ENCODE measurements around the gene SCARB1. TPM values are rescaled to one million over a fixed set of nuclear protein-coding genes. Genes with fewer than 3 reads are reported as not detected.
A peak's percentile ranks its signal among the peaks of the same experiment; 100 is the strongest.

Gene SCARB1
- polyA plus RNA-seq, 6 donors from 2014 or later = 4.1 to 20.8 (median 12.1) TPM

DNA sequence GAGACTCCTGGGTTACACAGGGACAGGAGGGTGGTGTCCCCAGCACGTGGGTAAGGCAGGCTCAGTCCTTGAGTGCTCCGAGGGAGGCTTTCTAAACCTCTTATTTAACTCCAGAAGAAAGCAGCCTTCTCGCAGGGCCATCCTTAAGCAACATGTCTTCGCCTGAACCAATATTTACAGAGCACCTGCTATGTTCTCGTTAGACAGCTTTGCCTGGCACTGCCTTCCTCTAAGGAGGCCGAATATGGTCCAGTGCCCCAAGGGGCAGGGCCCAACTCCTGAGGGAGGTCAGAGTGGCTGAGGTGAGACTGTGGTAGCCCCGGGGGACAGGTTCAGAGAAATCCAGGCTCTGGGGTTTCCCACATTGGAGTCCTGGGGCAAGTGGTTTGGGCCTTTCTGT, 2.1 kb upstream of the SCARB1 start:
- H3K4me1 Mint-ChIP-seq = peaks cover 44 to 57% (median 51%) of the 10 kb centered on the region in 3 donors

DNA sequence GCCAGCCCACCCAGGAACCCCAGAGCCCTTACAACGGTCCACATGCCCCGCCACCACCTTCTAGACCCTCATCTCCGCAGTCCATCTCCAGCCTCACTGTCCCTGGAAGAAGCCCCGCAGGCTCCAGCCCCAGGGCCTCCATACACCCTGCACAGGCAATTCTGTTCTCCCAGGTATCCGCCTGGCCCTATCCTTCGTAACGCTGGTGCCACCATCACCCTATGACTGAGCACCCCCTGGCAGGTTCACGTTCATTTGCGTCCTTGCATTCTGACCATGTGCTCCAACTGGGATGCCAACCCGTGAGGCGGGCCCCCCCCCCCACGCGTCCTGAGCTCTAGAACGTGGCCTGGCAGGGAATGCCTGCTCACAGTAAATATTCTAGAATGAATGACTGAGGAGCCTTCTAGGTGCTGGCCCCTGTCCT, 675 bp upstream of the SCARB1 start:
- Mint-ChIP-seq H3K27me3 (no peaks in the 10 kb centered on the region), H3K4me3 (peak overlapping the region; percentile 77 to 94 (median 86)), H3K36me3 (no peaks in the 10 kb centered on the region), H3K4me1 (peaks cover 47 to 54% (median 47%) of the 10 kb centered on the region in 3 donors), H3K27ac (peak overlapping the region; percentile 80 to 95 (median 89)), H3K9me3 (no peaks in the 10 kb centered on the region)
- ATAC-seq (ENCODE audit: low read depth in 2 of 2) = no peak
- DNase-seq = no peak

More for the DNA sequence above, 2.1 kb upstream of the SCARB1 start:
- no peak for ATAC-seq (ENCODE audit: low read depth in 2 of 2)
- DNase-seq = no peak
- no peaks in the 10 kb centered on the region for H3K36me3 Mint-ChIP-seq
- no peaks in the 10 kb centered on the region for H3K9me3 Mint-ChIP-seq
- H3K4me3 Mint-ChIP-seq = peak overlapping the region in 2 of 8 donors; percentile 9 to 39
- peak overlapping the region in 2 of 6 donors; percentile 38 to 40 for H3K27ac Mint-ChIP-seq
- H3K27me3 Mint-ChIP-seq = no peaks in the 10 kb centered on the region

DNA sequence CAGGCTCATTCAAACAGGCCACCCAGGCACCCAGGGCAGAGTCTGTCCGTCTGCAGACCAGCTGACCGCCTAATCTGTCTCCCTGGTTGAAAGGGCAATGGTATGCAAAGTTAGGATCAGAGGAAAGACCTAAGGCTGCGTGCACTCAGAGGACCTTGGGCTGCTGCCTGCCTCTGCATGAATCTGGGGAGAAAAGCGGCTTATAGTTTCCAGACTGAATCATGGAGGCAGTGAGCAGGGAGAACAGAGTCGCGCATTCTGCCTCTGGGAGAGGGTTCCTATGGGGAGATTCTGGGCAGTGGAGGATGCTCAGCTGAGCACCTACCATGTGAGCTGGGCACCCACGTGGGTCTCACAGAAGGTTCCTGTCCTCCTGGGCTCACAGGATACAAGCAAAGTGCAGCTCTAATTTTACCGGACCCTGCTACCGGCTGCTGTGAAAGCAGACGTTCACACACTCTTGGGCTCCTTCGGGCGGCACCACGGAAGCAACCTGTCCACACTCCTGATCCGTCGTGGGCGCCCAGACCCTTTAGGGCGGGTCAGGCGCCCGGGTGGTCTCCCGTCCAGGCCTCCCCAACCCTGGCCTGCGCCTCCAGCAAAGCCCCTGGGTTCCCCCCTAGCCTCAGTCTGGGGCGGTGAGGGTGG, 772 bp downstream of the SCARB1 start:
- peaks cover 34 to 44% (median 38%) of the 10 kb centered on the region in 3 donors for H3K4me1 Mint-ChIP-seq
- ATAC-seq (ENCODE audit: low read depth in 2 of 2) (peak; percentile 8 to 15), DNase-seq (no peak)
- no peaks in the 10 kb centered on the region for H3K9me3 Mint-ChIP-seq
- peak overlapping the region; percentile 77 to 89 (median 82) for H3K4me3 Mint-ChIP-seq
- H3K27me3 Mint-ChIP-seq = no peaks in the 10 kb centered on the region
- H3K36me3 Mint-ChIP-seq = no peaks in the 10 kb centered on the region
- peak overlapping the region in 5 of 6 donors; percentile 65 to 88 (median 85) for H3K27ac Mint-ChIP-seq

DNA sequence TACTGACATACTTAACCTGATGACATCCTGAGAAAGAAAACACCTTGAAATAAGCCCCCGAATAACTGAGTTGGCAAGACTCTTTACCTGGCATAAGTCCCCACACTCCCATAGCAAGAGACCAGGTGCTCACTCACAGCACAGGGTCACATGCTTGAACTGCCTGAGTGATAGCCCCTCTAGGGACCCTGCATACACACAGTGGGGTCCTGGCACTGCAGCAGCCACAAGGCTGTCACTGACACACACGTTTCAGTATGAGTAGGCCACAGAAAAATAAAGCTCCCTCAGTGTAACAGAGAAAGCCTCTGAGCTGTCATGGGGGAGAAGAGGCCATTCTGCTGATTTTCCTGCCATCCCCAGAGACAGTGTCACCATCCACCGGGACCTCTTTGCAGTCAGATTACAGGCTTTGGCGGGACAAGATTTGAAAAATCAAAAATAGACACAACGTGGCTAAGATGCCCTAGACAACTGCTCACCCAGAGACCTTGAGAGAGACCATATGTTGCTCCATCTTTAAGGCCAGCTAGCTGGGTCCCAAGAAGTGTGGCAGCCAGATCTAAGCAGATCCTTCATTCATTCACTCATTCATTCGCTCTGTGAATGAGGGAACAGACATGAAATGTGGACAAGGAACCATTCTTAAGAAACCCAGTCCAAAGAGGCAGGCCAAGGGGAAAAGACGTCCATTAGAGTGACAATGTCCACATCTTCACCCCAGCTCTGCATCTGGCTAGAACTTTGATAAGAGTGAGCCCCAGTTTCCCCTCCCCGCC, 1.6 kb downstream of the SCARB1 start:
- Mint-ChIP-seq H3K36me3 (no peaks in the 10 kb centered on the region), H3K4me3 (peak overlapping the region; percentile 56 to 89 (median 80)), H3K27me3 (no peaks in the 10 kb centered on the region), H3K27ac (peak overlapping the region in 3 of 6 donors; percentile 78 to 85 (median 78)), H3K4me1 (peaks cover 34 to 52% (median 39%) of the 10 kb centered on the region in 3 donors), H3K9me3 (no peaks in the 10 kb centered on the region)
- DNase-seq (no peak), ATAC-seq (ENCODE audit: low read depth in 2 of 2) (no peak)

DNA sequence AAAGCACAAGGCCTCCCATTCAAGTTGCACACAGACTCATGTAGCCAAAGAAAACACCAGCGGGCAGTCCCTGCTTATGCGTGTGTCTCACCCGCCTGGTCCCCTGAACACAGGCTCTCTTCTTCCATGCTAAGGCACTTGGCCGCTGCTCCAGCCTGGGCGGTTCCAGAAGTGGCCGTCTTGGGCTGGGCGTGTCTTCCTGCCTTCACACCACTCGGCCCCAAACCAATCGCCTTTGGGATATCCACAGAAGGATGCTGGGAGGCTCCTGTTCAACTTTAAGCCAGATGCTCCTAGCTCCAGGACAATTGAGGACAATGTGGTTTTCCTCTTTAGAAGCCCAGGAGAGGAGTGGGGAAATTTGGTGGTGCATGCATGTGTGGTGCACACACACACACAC, 2.2 kb downstream of the SCARB1 start:
- DNase-seq = no peak
- Mint-ChIP-seq H3K4me3 (peak overlapping the region in 1 of 8 donors; percentile 77), H3K27me3 (no peaks in the 10 kb centered on the region), H3K27ac (no peak overlapping the region), H3K36me3 (no peaks in the 10 kb centered on the region), H3K9me3 (no peaks in the 10 kb centered on the region), H3K4me1 (peaks cover 30 to 58% (median 40%) of the 10 kb centered on the region in 3 donors)
- ATAC-seq (ENCODE audit: low read depth in 2 of 2) = no peak

DNA sequence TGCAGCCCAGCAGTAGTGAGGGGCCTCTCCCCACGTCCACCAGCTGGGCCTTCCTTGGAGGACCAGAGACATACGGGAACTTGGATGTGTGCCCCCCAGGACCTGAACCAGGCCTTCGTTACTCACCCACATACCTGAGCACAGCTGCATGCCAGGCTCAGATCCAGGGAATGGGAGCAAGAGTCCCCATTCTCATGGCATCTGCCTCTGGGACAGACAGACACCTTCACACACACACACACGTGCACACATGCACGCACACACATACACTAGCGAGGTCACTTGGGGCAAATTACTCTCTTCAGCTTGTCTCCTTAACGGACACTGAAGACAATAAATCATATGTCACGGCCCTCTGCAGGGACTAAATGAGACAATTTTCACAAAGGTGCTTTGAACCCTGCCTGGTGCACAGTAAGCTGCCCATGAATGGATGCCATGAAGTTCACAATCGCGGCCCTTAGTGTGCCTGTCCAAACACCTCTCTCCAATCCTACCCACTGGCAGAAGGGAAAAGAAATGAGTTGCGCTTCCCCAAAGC, 5.7 kb downstream of the SCARB1 start:
- no peaks in the 10 kb centered on the region for H3K27me3 Mint-ChIP-seq
- ATAC-seq (ENCODE audit: low read depth in 2 of 2) (no peak), DNase-seq (no peak)
- H3K4me3 Mint-ChIP-seq = no peak overlapping the region
- no peaks in the 10 kb centered on the region for H3K9me3 Mint-ChIP-seq
- peaks cover 39 to 53% (median 46%) of the 10 kb centered on the region in 3 donors for H3K4me1 Mint-ChIP-seq
- peaks cover 0 to 11% of the 10 kb centered on the region in 2 donors for H3K36me3 Mint-ChIP-seq
- peak overlapping the region in 2 of 6 donors; percentile 5 to 30 for H3K27ac Mint-ChIP-seq

DNA sequence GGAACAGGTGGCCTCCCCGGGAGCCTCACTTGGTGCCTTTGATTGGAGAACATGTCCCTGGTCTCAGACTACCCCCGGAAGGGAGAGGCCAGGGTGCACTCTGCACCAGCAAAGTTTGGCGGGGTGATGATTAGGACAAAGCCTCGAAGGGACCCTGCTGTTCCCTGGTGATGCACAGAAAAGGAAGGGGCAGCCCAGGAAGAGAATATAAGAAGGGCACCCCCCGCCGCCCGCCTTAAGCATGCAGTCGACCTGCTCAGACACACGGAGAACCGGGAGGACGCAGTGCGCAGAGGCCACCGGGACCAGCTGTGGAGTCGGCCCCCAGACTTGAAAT, 6.9 kb downstream of the SCARB1 start:
- no peak for ATAC-seq (ENCODE audit: low read depth in 2 of 2)

DNA sequence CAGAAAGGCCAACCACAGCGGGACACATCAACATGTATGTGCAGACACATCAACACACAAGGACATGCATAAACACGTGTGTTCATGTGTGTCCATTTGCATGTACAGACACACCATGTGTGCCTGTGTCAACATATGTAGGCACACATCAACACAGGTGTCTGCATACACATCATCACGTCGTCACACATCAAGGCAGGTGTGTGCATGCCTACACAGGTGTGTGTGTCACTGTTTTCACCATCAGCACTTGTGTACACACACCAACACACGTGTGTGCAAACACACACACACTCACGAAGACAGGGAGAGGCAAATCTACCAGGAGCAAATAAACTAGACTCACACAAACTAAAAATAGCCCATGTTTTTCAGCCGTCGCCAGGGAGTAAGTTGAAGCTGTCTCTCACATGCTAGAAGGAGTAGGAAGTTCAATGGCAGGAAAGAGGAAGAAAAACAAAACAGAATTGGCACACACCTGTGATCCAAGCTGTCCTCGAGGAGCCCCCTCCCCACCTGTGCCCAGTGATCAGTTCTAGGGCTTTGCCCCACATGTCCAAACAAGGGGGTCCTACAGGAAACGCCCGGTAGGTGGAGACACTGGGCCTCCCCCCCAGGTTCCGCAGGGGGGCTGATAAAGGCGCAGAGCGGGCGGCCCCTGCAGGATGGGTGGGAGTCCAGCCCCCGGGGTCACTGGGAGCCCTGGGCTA, 7.4 kb downstream of the SCARB1 start:
- Mint-ChIP-seq H3K36me3 (peaks cover 0 to 11% of the 10 kb centered on the region in 2 donors), H3K27me3 (no peaks in the 10 kb centered on the region), H3K27ac (peak overlapping the region in 2 of 6 donors; percentile 28 to 84), H3K4me3 (peak overlapping the region in 5 of 8 donors; percentile 0 to 76 (median 37)), H3K9me3 (no peaks in the 10 kb centered on the region), H3K4me1 (peaks cover 30 to 48% (median 31%) of the 10 kb centered on the region in 3 donors)
- DNase-seq (peak; percentile 18), ATAC-seq (ENCODE audit: low read depth in 2 of 2) (peak; percentile 47 to 50)

More for the DNA sequence above, 6.9 kb downstream of the SCARB1 start:
- peaks cover 0 to 11% of the 10 kb centered on the region in 2 donors for H3K36me3 Mint-ChIP-seq
- H3K9me3 Mint-ChIP-seq = no peaks in the 10 kb centered on the region
- H3K27me3 Mint-ChIP-seq = no peaks in the 10 kb centered on the region
- no peak for DNase-seq
- peak overlapping the region in 1 of 8 donors; percentile 15 for H3K4me3 Mint-ChIP-seq
- H3K27ac Mint-ChIP-seq = no peak overlapping the region
- peaks cover 32 to 52% (median 34%) of the 10 kb centered on the region in 3 donors for H3K4me1 Mint-ChIP-seq

DNA sequence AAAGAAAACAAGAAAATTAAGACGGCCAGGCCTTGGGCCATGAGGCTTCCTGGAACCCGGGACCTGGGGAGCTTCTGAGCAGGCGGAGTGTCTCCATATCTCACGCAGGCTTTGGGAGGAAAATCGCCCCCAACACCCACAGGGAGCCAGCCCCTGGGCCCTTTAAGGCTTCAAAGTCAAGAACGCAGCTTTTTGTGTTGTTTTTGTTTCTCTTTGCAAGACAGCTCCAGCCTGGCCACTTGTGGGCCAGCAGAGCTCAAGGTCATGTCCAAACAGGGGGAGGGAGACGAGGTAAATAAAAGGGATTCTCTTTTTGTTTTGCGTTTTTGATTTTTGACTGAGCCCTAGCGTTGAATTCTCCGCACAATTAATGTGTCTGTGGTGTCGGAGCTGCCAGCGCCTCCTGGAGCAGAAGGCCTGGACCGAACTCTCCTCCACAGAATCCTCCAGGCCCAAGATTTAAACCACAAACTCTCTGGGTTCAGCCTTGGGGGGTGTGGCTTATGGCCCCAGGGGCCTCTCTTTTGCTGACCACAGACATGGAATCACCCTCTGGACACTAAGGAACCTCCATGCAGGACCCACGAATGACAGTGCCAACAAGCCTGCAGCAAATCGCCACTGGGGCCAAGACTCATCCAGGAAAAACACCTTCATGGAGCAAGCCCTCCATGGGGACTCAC, 8.2 kb downstream of the SCARB1 start:
- peaks cover 28 to 45% (median 30%) of the 10 kb centered on the region in 3 donors for H3K4me1 Mint-ChIP-seq
- peaks cover 0 to 11% of the 10 kb centered on the region in 2 donors for H3K36me3 Mint-ChIP-seq
- peak overlapping the region in 1 of 8 donors; percentile 63 for H3K4me3 Mint-ChIP-seq
- H3K9me3 Mint-ChIP-seq = no peaks in the 10 kb centered on the region
- no peak overlapping the region for H3K27ac Mint-ChIP-seq
- DNase-seq = no peak
- no peaks in the 10 kb centered on the region for H3K27me3 Mint-ChIP-seq
- no peak for ATAC-seq (ENCODE audit: low read depth in 2 of 2)

DNA sequence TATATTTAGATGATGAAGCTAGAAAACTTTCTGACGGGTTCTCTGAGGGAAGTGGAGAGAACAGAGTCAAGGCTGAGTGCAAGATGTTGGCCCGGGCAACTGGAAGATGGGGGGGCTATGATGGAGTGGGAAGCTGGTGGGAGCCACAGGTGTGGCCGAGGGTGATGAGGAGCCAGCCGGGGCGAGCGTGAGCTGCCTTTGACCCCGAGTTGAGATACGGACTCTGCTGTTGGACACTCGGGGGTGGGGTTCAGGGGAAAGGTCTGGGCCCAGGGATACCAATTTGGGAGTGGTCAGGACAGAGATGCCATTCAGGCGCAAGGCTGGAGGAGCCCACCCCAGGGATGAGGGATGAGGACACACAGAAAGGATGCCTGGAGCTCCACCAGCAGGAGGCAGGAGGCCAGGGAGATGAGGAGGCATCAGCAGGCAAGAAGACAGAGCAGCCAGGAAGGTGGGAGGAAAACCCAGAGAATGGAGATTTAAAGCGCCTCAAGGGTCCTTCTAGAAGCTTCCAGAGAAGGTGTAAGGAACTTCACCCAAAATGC, 9.0 kb downstream of the SCARB1 start:
- DNase-seq (no peak), ATAC-seq (ENCODE audit: low read depth in 2 of 2) (no peak)
- Mint-ChIP-seq H3K9me3 (no peaks in the 10 kb centered on the region), H3K4me1 (peaks cover 25 to 42% (median 30%) of the 10 kb centered on the region in 3 donors), H3K27ac (peak overlapping the region in 1 of 6 donors; percentile 30), H3K27me3 (no peaks in the 10 kb centered on the region), H3K36me3 (peaks cover 0 to 11% of the 10 kb centered on the region in 2 donors), H3K4me3 (no peak overlapping the region)

DNA sequence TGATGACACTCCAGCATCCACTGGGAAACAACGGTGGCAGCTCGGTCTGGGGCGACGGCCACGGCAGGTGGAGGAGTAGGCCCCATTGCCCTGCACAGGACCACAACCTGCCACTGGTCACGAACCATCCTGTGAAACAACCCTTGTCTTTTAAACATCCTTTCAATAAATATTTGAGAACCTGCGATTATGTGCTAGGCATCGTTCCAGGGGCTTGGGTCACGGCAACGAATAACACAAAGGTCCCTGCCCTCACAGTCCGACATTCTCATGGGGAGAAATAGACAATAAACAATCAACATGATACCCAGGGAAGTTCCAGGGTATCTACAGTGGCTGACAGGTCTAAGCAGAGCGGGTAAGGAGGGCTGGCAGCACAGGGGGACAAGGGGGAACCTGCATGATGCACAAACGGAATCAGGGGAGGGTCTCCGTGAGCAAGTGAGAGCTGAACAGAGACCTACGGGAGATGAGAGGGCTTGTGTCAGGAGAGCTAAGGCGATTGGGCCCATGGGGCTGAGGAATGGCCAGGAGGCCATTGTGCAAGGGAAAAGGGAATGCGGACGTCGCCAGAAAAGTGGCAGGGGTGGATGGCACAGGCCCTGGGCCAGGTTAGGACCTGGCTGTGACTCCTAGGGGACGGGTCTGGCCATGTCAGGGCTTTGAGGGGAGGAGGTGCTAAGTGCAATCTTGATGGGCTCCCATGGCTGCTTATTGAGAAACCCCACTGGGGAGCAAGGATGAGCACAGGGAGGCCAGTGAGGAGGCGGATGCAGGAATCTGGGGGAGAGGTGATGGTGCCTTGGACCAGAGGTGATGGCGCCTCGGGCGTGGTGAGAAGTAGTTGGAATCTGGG, 9.7 kb downstream of the SCARB1 start:
- Mint-ChIP-seq H3K27me3 (no peaks in the 10 kb centered on the region), H3K9me3 (no peaks in the 10 kb centered on the region), H3K4me3 (peak overlapping the region in 1 of 8 donors; percentile 59), H3K4me1 (peaks cover 25 to 42% (median 30%) of the 10 kb centered on the region in 3 donors), H3K27ac (peak overlapping the region in 2 of 6 donors; percentile 81 to 88), H3K36me3 (peaks cover 0 to 11% of the 10 kb centered on the region in 2 donors)
- DNase-seq (no peak), ATAC-seq (ENCODE audit: low read depth in 2 of 2) (no peak)

All from naive B cell (primary cell).